Measurements from ENCODE around the gene C1orf226. TPM values are rescaled to one million over a fixed set of nuclear protein-coding genes. Genes with fewer than 3 reads are reported as not detected.

C1orf226 gene
- total RNA-seq, 8 experiments from 2014 or later, result 0.22 to 9.3 (median 3.9) TPM

DNA sequence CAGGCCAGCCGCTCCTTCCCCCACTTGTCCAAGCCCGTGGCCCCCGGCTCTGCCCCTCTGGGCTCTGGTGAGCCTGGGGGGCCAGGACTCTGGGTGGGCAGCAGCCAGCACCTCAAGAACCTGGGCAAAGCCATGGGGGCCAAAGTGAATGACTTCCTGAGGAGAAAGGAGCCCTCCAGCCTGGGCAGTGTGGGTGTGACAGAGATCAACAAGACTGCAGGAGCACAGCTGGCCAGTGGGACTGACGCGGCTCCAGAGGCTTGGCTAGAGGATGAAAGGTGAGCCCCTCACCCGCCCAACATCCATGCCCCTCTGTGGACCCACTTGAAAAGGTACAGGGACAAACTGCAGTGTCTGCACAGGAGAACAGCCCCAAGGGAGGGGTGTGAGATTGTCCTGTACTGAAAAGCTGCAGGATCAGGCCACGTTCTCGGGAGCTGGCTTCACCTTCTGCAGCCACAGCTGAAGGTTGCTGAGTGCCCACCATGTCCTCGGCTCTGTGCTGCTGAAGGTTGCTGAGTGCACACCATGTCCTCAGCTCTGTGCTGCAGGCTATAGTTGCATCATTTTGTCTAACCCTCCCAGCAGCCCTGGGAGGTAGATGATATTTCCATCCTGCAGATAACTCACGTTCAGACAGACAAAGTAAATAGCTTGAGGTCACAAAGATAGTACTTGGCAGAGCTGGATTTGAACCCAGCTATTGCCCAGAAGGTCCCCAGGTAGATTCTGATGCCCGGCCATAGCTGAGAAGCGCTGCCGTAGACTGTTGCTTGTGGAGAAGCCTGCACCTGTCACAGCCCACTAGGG lies 618 bp downstream of the C1orf226 start:
- in situ Hi-C loops (cut with MboI; ENCODE audit: low pct_unique_long_range_greater_than_20kb in 2 of 9, low sequenced_read_pairs in 9 of 9, unreplicated experiment in 9 of 9), result loop anchor here in 1 of 9 experiments (25.0 kb wide), 1 partner anchor 595 kb away; no protein-coding TSS in a partner anchor
- ATAC-seq (replicated peaks in 6 of 8), result no peak
- 47 to 100% (median 90%) methylated on average over 1 to 11 of the region's 13 CpGs; no CpG with 5 or more reads in 2 of the 10 experiments for WGBS, 10 experiments
- no peak overlapping the region for H3K27ac ChIP-seq
- H3K4me3 ChIP-seq, result no peak overlapping the region
- H3K4me1 ChIP-seq (replicated peaks in 1 of 2), result peaks cover under 1 to 14% of the 10 kb centered on the region in 2 donors

GRCh38 chr1:162383091-162383490 lies 1.6 kb downstream of the C1orf226 start:
- in situ Hi-C loops (cut with MboI; ENCODE audit: low pct_unique_long_range_greater_than_20kb in 2 of 9, low sequenced_read_pairs in 9 of 9, unreplicated experiment in 9 of 9), result loop anchor here in 1 of 9 experiments (25.0 kb wide), 1 partner anchor 596 kb away; no protein-coding TSS in a partner anchor
- no peak overlapping the region for H3K27ac ChIP-seq
- ATAC-seq (replicated peaks in 6 of 8), result no peak
- 50 to 100% (median 89%) methylated on average over 3 to 5 of the region's 6 CpGs; no CpG with 5 or more reads in 3 of the 10 experiments for WGBS, 10 experiments
- no peak overlapping the region for H3K4me3 ChIP-seq
- H3K4me1 ChIP-seq (replicated peaks in 1 of 2), result peaks cover 2 to 22% of the 10 kb centered on the region in 2 donors

GRCh38 chr1:162383516-162383915 lies 2.0 kb downstream of the C1orf226 start:
- ATAC-seq (replicated peaks in 6 of 8), result no peak
- 40 to 84% (median 63%) methylated on average over 1 to 8 of the region's 8 CpGs; no CpG with 5 or more reads in 2 of the 10 experiments for WGBS, 10 experiments
- Histone ChIP-seq H3K27ac (no peak overlapping the region), H3K4me3 (no peak overlapping the region), H3K4me1 (replicated peaks in 1 of 2) (peaks cover 4 to 26% of the 10 kb centered on the region in 2 donors)
- in situ Hi-C loops (cut with MboI; ENCODE audit: low pct_unique_long_range_greater_than_20kb in 2 of 9, low sequenced_read_pairs in 9 of 9, unreplicated experiment in 9 of 9), result loop anchor here in 1 of 9 experiments (25.0 kb wide), 1 partner anchor 596 kb away; no protein-coding TSS in a partner anchor

- 75 to 100% (median 91%) methylated on average over 2 to 6 of the region's 6 CpGs; no CpG with 5 or more reads in 4 of the 10 experiments for WGBS, 10 experiments
- in situ Hi-C loops (cut with MboI; ENCODE audit: low pct_unique_long_range_greater_than_20kb in 2 of 9, low sequenced_read_pairs in 9 of 9, unreplicated experiment in 9 of 9), result loop anchor here in 1 of 9 experiments (25.0 kb wide), 1 partner anchor 597 kb away; no protein-coding TSS in a partner anchor
These were observed 2.6 kb downstream of the C1orf226 start for GRCh38 chr1:162384116-162384515.

GRCh38 chr1:162384601-162385279 lies 3.2 kb downstream of the C1orf226 start:
- peaks cover 17 to 38% of the 10 kb centered on the region in 2 donors for H3K4me1 ChIP-seq (replicated peaks in 1 of 2)
- WGBS, 10 experiments, result 20 to 95% (median 80%) methylated on average over 1 to 9 of the region's 10 CpGs; no CpG with 5 or more reads in 1 of the 10 experiments
- in situ Hi-C loops (cut with MboI; ENCODE audit: low pct_unique_long_range_greater_than_20kb in 2 of 9, low sequenced_read_pairs in 9 of 9, unreplicated experiment in 9 of 9), result loop anchor here in 1 of 9 experiments (25.0 kb wide), 1 partner anchor 597 kb away; no protein-coding TSS in a partner anchor
- ATAC-seq (replicated peaks in 6 of 8), result no peak
- H3K27ac ChIP-seq, result no peak overlapping the region
- H3K4me3 ChIP-seq, result no peak overlapping the region

More at GRCh38 chr1:162384116-162384515, 2.6 kb downstream of the C1orf226 start:
- H3K4me1 ChIP-seq (replicated peaks in 1 of 2), result peaks cover 10 to 32% of the 10 kb centered on the region in 2 donors
- H3K4me3 ChIP-seq, result no peak overlapping the region
- no peak for ATAC-seq (replicated peaks in 6 of 8)
- no peak overlapping the region for H3K27ac ChIP-seq

GRCh38 chr1:162385280-162385623 lies 3.7 kb downstream of the C1orf226 start:
- Histone ChIP-seq H3K4me3 (no peak overlapping the region), H3K4me1 (replicated peaks in 1 of 2) (peaks cover 22 to 43% of the 10 kb centered on the region in 2 donors), H3K27ac (no peak overlapping the region)
- WGBS, 10 experiments, result 27 to 100% (median 86%) methylated on average over 1 to 3 of the region's 3 CpGs; no CpG with 5 or more reads in 4 of the 10 experiments
- in situ Hi-C loops (cut with MboI; ENCODE audit: low pct_unique_long_range_greater_than_20kb in 2 of 9, low sequenced_read_pairs in 9 of 9, unreplicated experiment in 9 of 9), result loop anchor here in 1 of 9 experiments (25.0 kb wide), 1 partner anchor 598 kb away; no protein-coding TSS in a partner anchor
- no peak for ATAC-seq (replicated peaks in 6 of 8)

- in situ Hi-C loops (cut with MboI; ENCODE audit: low pct_unique_long_range_greater_than_20kb in 2 of 9, low sequenced_read_pairs in 9 of 9, unreplicated experiment in 9 of 9), result loop anchor here in 1 of 9 experiments (25.0 kb wide), 1 partner anchor 598 kb away; no protein-coding TSS in a partner anchor
- no peak overlapping the region for H3K4me3 ChIP-seq
- no peak for ATAC-seq (replicated peaks in 6 of 8)
- peaks cover 26 to 47% of the 10 kb centered on the region in 2 donors for H3K4me1 ChIP-seq (replicated peaks in 1 of 2)
- no peak overlapping the region for H3K27ac ChIP-seq
- 35 to 100% (median 93%) methylated on average over 2 to 3 of the region's 3 CpGs; no CpG with 5 or more reads in 5 of the 10 experiments for WGBS, 10 experiments
These were observed 4.2 kb downstream of the C1orf226 start for GRCh38 chr1:162385702-162386101.

DNA sequence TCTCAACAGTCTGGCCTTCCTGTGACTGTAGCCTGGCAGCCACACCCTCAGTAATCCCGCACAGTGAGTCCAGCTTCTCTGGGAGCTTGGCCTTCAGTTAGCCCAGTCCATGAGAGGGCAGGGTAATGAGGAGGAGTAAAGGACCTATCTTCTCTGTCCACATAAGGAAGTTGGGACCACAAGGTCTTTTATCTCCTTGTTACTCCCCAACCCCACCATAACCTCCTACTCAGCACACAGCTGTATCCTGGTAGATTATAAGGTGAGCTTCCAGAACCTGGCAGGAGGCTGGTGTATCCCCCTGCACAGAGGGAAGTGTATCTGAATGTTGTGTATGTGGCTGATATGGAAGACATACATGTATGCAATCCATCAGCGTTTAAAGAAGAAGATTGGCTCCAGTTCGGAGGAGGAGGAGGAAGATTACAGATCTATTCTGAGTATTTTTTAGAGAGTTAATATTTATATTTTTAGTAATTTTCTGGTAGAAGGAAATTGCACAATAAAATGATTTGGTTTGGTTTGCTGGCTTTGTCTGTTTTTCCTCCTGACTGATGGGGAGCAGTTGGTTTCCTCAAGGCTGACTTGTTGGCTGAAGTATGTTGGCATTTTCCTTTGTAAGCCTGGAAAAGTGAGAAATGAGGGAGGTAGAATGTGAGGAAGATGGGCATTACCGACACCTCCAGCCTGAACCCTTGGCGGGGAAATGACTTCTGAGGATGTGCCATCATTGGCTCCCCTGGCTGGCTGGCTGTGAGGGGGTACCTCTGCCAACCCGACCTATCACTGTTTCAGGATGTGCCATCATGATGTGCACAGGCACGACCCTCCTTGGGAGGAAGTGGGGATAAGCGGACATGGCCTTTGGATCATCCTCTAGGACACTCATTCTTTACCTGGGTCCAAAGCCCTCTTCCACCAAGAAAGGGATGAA lies 5.0 kb downstream of the C1orf226 start:
- 55 to 90% (median 76%) methylated on average over 3 to 8 of the region's 8 CpGs; no CpG with 5 or more reads in 2 of the 10 experiments for WGBS, 10 experiments
- Histone ChIP-seq H3K27ac (no peak overlapping the region), H3K4me1 (replicated peaks in 1 of 2) (peaks cover 26 to 47% of the 10 kb centered on the region in 2 donors), H3K4me3 (no peak overlapping the region)
- ATAC-seq (replicated peaks in 6 of 8), result no peak
- in situ Hi-C loops (cut with MboI; ENCODE audit: low pct_unique_long_range_greater_than_20kb in 2 of 9, low sequenced_read_pairs in 9 of 9, unreplicated experiment in 9 of 9), result loop anchor here in 1 of 9 experiments (25.0 kb wide), 1 partner anchor 599 kb away; no protein-coding TSS in a partner anchor

GRCh38 chr1:162387226-162388082 lies 5.9 kb downstream of the C1orf226 start:
- no peak overlapping the region for H3K27ac ChIP-seq
- no peak for ATAC-seq (replicated peaks in 6 of 8)
- WGBS, 10 experiments, result 33 to 100% (median 74%) methylated on average over 2 to 20 of the region's 20 CpGs
- peaks cover 29 to 50% of the 10 kb centered on the region in 2 donors for H3K4me1 ChIP-seq (replicated peaks in 1 of 2)
- H3K4me3 ChIP-seq, result no peak overlapping the region
- in situ Hi-C loops (cut with MboI; ENCODE audit: low pct_unique_long_range_greater_than_20kb in 2 of 9, low sequenced_read_pairs in 9 of 9, unreplicated experiment in 9 of 9), result loop anchor here in 1 of 9 experiments (25.0 kb wide), 1 partner anchor 600 kb away; no protein-coding TSS in a partner anchor

GRCh38 chr1:162388083-162388594 lies 6.6 kb downstream of the C1orf226 start:
- H3K27ac ChIP-seq, result no peak overlapping the region
- ATAC-seq (replicated peaks in 6 of 8), result no peak
- WGBS, 10 experiments, result 70 to 100% (median 90%) methylated on average over 2 to 8 of the region's 8 CpGs; no CpG with 5 or more reads in 1 of the 10 experiments
- no peak overlapping the region for H3K4me3 ChIP-seq
- in situ Hi-C loops (cut with MboI; ENCODE audit: low pct_unique_long_range_greater_than_20kb in 2 of 9, low sequenced_read_pairs in 9 of 9, unreplicated experiment in 9 of 9), result loop anchor here in 1 of 9 experiments (25.0 kb wide), 1 partner anchor 601 kb away; no protein-coding TSS in a partner anchor
- H3K4me1 ChIP-seq (replicated peaks in 1 of 2), result peaks cover 29 to 50% of the 10 kb centered on the region in 2 donors

GRCh38 chr1:162388615-162389014 lies 7.1 kb downstream of the C1orf226 start:
- H3K4me1 ChIP-seq (replicated peaks in 1 of 2), result peaks cover 29 to 46% of the 10 kb centered on the region in 2 donors
- H3K4me3 ChIP-seq, result no peak overlapping the region
- 50 to 100% (median 88%) methylated on average over 1 to 5 of the region's 5 CpGs; no CpG with 5 or more reads in 3 of the 10 experiments for WGBS, 10 experiments
- in situ Hi-C loops (cut with MboI; ENCODE audit: low pct_unique_long_range_greater_than_20kb in 2 of 9, low sequenced_read_pairs in 9 of 9, unreplicated experiment in 9 of 9), result loop anchor here in 1 of 9 experiments (25.0 kb wide), 1 partner anchor 601 kb away; no protein-coding TSS in a partner anchor
- H3K27ac ChIP-seq, result no peak overlapping the region
- peak in 4 of 8 experiments; percentile 7 to 16 (median 14) for ATAC-seq (replicated peaks in 6 of 8)
